MM.1S (cell line): Measurements from ENCODE around the gene TMC3.

Experiments used
- DNase-seq: peaks from one replicate; pipeline ENCODE4 v3.0.0-alpha.2; 2015
- H2AFZ ChIP-seq: fragments of 300-600 bp; sonication (generic); 2 replicates; pipeline ENCODE4 v1.6.0; 2016; ENCODE audit warnings: antibody characterized with exemption, low read length
- H3F3A ChIP-seq: fragments of 300-600 bp; sonication (generic); 2 replicates; pipeline ENCODE4 v1.6.1; 2016; ENCODE audit warnings: mild to moderate bottlenecking, antibody characterized with exemption, low read length, moderate library complexity, mixed read lengths; ENCODE audit not compliant: insufficient read depth
- H3K27ac ChIP-seq: fragments of 300-600 bp; sonication (generic); 2 replicates; pipeline ENCODE4 v1.5.1; 2016; ENCODE audit warnings: mild to moderate bottlenecking, low read length
- H3K27me3 ChIP-seq: fragments of 300-600 bp; sonication (generic); replicated peaks from 2 replicates; pipeline ENCODE4 v1.6.0; 2016; ENCODE audit warnings: low read length; ENCODE audit not compliant: insufficient read depth
- H3K36me3 ChIP-seq: fragments of 300-600 bp; sonication (generic); replicated peaks from 2 replicates; pipeline ENCODE4 v1.6.1; 2016; ENCODE audit warnings: mild to moderate bottlenecking, low read length, mixed read lengths; ENCODE audit not compliant: insufficient read depth
- H3K4me1 ChIP-seq: fragments of 300-600 bp; sonication (generic); 2 replicates; pipeline ENCODE4 v1.6.1; 2016; ENCODE audit warnings: low read length, mixed read lengths
- H3K4me2 ChIP-seq: fragments of 300-600 bp; sonication (generic); 2 replicates; pipeline ENCODE4 v1.6.0; 2016; ENCODE audit warnings: low read depth, low read length
- H3K4me3 ChIP-seq: fragments of 300-600 bp; sonication (generic); 2 replicates; pipeline ENCODE4 v1.5.1; 2016; ENCODE audit warnings: low read length, mixed read lengths
- H3K79me2 ChIP-seq: fragments of 300-600 bp; sonication (generic); 2 replicates; pipeline ENCODE4 v1.6.1; 2016; ENCODE audit warnings: mixed run types, low read length, mixed read lengths
- H3K9ac ChIP-seq: fragments of 300-600 bp; sonication (generic); 2 replicates; pipeline ENCODE4 v1.6.1; 2016; ENCODE audit warnings: low read length, mixed read lengths
- H3K9me2 ChIP-seq: fragments of 300-600 bp; sonication (generic); replicated peaks from 2 replicates; pipeline ENCODE4 v1.6.1; 2016; ENCODE audit warnings: mild to moderate bottlenecking, low read length, mixed read lengths; ENCODE audit not compliant: insufficient read depth
- H3K9me3 ChIP-seq: fragments of 300-600 bp; sonication (generic); replicated peaks from 2 replicates; pipeline ENCODE4 v1.6.1; 2016; ENCODE audit warnings: mild to moderate bottlenecking, low read length, mixed read lengths; ENCODE audit not compliant: insufficient read depth
- H4K20me1 ChIP-seq: fragments of 300-600 bp; sonication (generic); 2 replicates; pipeline ENCODE4 v1.6.1; 2016; ENCODE audit warnings: mild to moderate bottlenecking, low read length, moderate library complexity, mixed read lengths; ENCODE audit not compliant: insufficient read depth
- CTCF ChIP-seq: fragments of 300-600 bp; sonication (generic); IDR thresholded peaks from 2 replicates; pipeline ENCODE4 v1.5.1; 2016; ENCODE audit warnings: antibody characterized with exemption, low read length, mixed read lengths
- EZH2 ChIP-seq: fragments of 300-600 bp; sonication (generic); optimal IDR thresholded peaks from 2 replicates; pipeline ENCODE3; 2017; ENCODE audit warnings: low read depth, mild to moderate bottlenecking, antibody characterized with exemption, low read length, mixed read lengths
- EZH2phosphoT487 ChIP-seq: fragments of 300-600 bp; sonication (generic); IDR thresholded peaks from 2 replicates; pipeline ENCODE4 v1.6.1; 2018; ENCODE audit warnings: antibody characterized with exemption, low read length

TMC3 gene

DNA sequence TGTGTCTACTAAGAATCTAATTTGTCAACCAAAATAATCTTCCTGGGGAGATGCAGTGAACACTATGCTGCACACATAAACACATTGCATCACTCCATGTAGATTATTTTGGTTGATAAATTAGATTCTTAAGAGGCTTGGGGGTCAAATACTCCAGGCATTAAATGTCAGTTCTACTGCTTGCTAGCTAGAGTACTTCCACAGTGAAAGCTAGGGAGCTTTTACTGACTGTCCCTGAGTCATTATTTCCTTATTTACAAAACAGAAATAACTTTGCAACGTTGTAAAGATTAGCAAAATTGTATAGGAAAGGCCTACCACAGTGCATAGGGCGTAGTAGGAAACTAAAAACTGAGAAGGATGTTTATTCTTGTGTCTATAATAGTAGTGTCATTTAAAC lies 12.9 kb upstream of the TMC3 start:
- Histone ChIP-seq H4K20me1 (no peaks in the 10 kb centered on the region), H3K79me2 (no peaks in the 10 kb centered on the region), H3K27ac (no peak overlapping the region), H3F3A (no peaks in the 10 kb centered on the region), H3K9me2 (no peaks in the 10 kb centered on the region), H2AFZ (no peak overlapping the region), H3K36me3 (no peaks in the 10 kb centered on the region), H3K27me3 (no peaks in the 10 kb centered on the region), H3K9ac (no peak overlapping the region), H3K4me2 (no peak overlapping the region), H3K4me1 (no peaks in the 10 kb centered on the region), H3K4me3 (no peak overlapping the region), H3K9me3 (no peaks in the 10 kb centered on the region)
- TF ChIP-seq CTCF (no peak), EZH2 (no peak), EZH2phosphoT487 (no peak)
- DNase-seq: no peak

- no peak overlapping the region for H3K27ac ChIP-seq
- TF ChIP-seq CTCF (no peak), EZH2phosphoT487 (no peak), EZH2 (no peak)
- no peak overlapping the region for H3K4me2 ChIP-seq
- H3K9me2 ChIP-seq: no peaks in the 10 kb centered on the region
- no peaks in the 10 kb centered on the region for H3K36me3 ChIP-seq
- no peaks in the 10 kb centered on the region for H3K27me3 ChIP-seq
- H2AFZ ChIP-seq: no peak overlapping the region
- no peaks in the 10 kb centered on the region for H3K9me3 ChIP-seq
- H3K79me2 ChIP-seq: no peaks in the 10 kb centered on the region
- no peaks in the 10 kb centered on the region for H3F3A ChIP-seq
- H3K4me1 ChIP-seq: no peaks in the 10 kb centered on the region
- H3K9ac ChIP-seq: no peak overlapping the region
- H3K4me3 ChIP-seq: no peak overlapping the region
- no peaks in the 10 kb centered on the region for H4K20me1 ChIP-seq
- no peak for DNase-seq
Measured at GRCh38 chr15:81385721-81386076, 11.7 kb upstream of the TMC3 start.

GRCh38 chr15:81384891-81385720 lies 11.1 kb upstream of the TMC3 start:
- TF ChIP-seq EZH2phosphoT487 (no peak), EZH2 (no peak), CTCF (no peak)
- Histone ChIP-seq H2AFZ (no peak overlapping the region), H3K9ac (no peak overlapping the region), H3K36me3 (no peaks in the 10 kb centered on the region), H3K27ac (no peak overlapping the region), H3K79me2 (no peaks in the 10 kb centered on the region), H3K9me3 (no peaks in the 10 kb centered on the region), H3K4me2 (no peak overlapping the region), H3K27me3 (no peaks in the 10 kb centered on the region), H3K9me2 (no peaks in the 10 kb centered on the region), H3F3A (no peaks in the 10 kb centered on the region), H3K4me3 (no peak overlapping the region), H3K4me1 (no peaks in the 10 kb centered on the region), H4K20me1 (no peaks in the 10 kb centered on the region)
- no peak for DNase-seq
